Esophagus muscularis mucosa (tissue), 3 donors: ENCODE measurements around the gene SDK1.

ENCODE experiments used
- CTCF ChIP-seq, 3 experiments: fragments of 200-600 bp in 2 of 3; fragments of 450-650 bp in 1 of 3; sonication (generic) in 2 of 3; IDR thresholded peaks; one replicate each; pipeline ENCODE4 v1.5.1; 2017 to 2019; ENCODE audit warnings: antibody characterized with exemption in 3 of 3, mild to moderate bottlenecking in 2 of 3, moderate library complexity in 1 of 3
- POLR2AphosphoS5 ChIP-seq, 2 donors: sonication (generic); formaldehyde crosslinking; IDR thresholded peaks; one replicate each; pipeline ENCODE4 v1.6.1; 2017; ENCODE audit warnings: antibody characterized with exemption in 2 of 2

GRCh38 chr7:4072161-4072925 lies 771.3 kb downstream of the SDK1 start:
- no peak for TF ChIP-seq POLR2AphosphoS5 (IDR thresholded peaks at IDR 0.05)
- no peak for TF ChIP-seq CTCF (IDR thresholded peaks at IDR 0.05)
